CD4-positive, alpha-beta T cell treated with Interleukin-6 for 4 hours (primary cell): ENCODE measurements around the gene HUS1.
"Not testable (repeated sequence)": the region's sequence is repeated elsewhere in the genome, so short reads cannot be mapped to it uniquely, and the experiment has no call there.

ENCODE experiments used
- DNase-seq: peaks from one replicate; pipeline ENCODE4 v3.0.0-alpha.2; 2020; ENCODE audit warnings: mixed read lengths

The HUS1 gene

GRCh38 chr7:47916514-47916913, 62.9 kb downstream of the HUS1 start:
- DNase-seq, result not testable (repeated sequence)

DNA sequence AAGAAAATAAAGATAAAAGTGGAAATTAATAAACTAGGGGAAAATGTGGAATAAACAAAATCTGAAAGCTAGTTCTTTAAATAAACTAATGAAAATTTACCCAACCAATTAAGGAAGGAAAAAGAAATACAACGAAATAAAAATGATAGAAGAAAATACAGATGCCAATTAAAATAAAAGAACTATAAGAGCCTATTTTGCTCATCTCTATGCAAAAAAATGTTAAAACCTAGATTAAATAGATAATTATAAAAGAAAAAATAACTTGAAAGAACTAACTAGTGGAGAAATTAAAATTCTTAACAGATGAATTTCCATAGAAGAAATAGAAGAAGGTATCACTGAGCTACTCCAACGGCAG, 63.8 kb downstream of the HUS1 start:
- DNase-seq, result no peak

DNA sequence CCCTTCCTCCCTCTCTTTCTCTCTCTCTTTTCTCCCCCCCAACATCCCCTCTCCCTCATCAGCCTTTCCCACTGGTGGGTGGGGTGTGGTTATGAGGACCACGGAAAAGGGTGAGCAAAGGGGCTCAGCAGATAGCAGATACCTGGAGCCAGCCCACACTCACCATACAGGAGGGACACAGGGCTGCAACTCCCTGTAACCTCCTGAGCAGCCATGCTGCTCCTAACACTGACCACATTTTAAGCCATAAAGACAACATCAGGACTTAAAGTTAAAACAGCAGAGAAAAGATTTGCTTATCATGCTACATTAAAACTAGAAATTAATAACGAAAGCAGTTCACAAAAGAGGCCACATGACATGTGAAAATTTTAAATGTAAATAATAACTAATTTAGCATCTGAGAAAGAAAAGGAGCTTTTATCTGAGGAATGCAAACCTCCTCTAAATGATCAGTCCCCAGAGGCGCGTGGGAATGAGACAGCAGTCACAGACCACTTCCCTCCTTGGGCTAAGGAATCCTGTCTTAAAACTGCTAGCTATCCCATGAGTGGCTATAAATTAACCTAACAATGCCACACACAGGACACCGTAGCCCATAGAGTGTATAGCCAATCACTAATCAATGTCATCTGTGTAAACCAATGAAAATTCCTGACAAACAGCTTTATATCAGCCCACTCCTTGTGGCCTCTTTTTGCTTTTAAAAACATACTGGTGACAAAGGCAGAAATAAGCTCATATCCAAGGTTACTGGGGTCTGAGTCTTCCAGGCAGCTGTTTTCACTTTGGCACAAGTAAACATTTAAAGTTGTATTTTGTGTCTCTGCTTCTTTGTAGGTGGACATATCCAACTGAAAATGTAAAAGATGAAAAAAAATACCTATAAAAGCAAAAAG, 64.4 kb downstream of the HUS1 start:
- no peak for DNase-seq
